AG20443 (cell line): ENCODE results near the gene FAM98A.

Experiments used
- DNase-seq: peaks from one replicate; pipeline ENCODE4 v3.0.0; 2012; ENCODE audit warnings: low spot score, mixed read lengths

Gene FAM98A

DNA sequence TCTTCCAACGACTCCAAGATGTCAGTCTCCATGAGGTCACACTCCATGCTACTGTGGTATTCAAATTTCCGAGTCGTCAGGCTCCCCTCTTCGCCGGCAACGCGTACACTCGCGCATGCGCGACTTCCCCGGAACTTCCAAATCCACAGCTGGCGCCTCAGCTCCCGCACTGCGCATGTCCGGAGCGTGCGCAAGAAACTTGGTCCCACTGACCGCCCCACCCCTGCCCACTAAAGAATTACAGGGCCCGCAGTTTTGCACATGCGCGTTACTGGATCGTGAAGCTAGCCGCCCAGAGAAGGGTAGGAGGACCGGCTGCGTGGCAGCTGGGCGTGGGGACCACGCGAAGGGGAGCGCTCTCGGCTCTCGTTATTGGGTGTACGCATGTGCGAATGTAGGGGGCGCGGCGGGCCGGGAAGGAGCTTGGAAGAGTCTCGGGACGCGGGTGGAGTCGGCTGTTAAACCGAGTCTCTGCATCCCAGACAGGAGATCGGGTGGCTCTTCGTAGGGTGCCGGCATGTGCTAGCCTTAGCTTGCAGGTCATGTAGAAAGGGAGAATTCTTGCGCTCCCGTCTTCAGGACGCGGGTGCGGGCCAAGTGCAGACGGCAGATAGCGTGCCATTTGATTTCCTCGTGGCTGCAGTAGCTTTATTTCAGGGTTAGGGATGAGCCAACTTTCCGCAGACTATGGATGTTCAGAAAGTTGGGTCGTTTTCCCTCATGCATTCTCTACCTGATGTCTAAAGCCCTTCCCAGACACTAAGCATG is at the start of gene FAM98A:
Gene FAM98A (minus strand): TSS at position 125 of the 768 bp plus-strand sequence. CDS start 78 bp downstream, at position 47.
- peak; percentile 98 for DNase-seq

DNA sequence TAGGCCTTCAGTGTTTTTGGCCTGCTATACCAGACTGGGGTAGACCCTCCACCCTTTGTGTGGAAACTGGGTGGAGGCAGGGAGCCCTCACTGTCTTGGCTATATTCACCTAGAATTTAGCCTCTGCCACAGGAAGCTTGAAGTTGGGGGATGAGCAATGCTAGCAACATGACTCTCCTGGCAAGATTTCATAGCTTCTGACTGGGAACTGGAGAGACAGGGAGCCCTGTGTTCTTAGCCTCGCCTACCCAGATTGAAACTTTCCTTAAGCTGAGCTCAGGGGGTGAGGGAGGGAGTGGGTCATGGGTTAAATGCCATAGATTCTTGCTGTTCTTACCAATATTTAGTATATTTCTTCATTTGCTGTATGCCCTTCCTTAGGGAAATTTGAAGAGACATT is 46.8 kb upstream of the FAM98A start:
- no peak for DNase-seq

DNA sequence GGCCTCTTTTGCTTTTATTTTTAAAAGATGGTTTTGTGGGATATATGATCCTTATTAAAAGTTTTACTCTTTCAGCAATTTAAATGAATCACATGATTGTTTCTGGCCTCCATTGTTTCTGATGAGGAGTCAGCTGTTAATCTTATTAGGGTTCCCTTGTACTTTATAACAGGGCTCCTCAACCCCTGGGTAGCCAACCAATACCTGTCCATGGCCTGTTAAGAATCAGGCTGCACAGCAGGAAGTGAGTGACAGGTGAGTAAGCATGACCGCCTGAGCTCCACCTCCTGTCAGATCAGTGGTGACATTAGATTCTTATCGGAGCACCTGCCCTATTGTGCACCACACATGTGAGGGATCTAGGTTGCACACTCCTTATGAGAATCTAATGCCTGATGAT is 45.1 kb upstream of the FAM98A start:
- DNase-seq = no peak

DNA sequence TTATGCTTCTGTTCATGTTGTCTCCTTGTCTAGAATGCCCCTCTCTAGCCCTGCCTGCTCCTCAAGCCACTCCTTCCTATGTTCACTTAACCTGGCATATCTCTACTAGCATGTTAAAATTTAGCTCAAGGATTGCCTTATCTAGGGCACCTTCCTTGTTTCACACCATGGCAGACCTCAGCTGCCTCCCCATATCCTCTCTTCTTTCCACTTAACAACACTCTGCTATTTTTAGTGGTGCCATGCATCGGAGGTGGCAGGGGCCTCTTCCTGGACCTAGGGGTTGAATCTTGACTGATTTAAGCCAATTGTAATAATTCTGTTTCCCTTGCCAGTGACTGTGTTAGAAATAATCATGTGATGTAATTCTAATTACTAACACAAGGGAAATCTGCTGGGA is 36.9 kb upstream of the FAM98A start:
- no peak for DNase-seq

DNA sequence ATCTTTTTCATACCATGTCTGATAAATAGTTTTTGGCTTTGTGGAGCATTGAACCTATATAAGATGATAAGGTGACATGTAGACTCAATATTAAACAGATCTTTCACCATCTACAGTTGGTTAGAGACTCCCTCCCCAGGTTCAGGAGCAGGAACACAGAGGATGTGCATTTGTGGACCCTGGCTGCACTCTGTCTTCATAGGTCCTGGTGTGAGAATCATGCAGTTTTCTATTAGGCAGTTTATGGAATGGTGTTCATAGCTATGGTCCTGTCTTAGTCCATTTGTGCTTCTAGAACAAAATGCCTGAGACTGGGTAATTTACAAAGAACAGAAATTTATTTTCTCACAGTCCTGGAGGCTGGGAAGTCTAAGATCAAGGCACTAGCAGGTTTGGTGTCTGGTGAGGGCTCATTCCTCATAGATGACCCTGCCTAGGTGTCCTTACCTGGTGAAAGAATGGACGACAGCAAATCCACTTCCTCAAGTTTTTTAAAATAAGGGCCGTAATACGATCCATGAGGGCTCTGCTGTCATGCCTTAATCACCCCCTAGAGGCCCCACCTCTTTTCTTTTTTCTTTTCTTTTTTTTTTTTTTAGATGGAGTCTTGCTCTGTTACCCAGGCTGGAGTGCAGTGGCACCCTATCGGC is 35.3 kb upstream of the FAM98A start:
- DNase-seq = no peak

DNA sequence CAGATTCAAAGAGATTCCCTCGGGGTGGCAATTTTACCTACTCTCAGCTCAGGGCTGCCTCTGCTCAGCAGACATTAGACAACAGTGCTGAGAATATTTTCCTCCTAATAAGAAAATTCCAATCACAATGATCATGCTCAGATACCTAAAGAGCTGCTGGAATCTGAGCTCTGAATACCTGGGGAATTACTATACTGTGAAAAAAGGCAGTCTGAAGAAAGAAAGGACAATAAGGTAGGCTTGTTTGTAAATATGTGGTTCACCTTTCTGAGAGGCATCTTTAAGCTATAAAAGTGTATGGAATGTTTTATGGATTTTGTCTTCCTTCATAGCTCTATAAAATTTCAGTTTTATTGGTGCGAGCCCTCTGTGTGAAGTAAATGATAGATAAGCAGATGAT is 34.2 kb upstream of the FAM98A start:
- no peak for DNase-seq

DNA sequence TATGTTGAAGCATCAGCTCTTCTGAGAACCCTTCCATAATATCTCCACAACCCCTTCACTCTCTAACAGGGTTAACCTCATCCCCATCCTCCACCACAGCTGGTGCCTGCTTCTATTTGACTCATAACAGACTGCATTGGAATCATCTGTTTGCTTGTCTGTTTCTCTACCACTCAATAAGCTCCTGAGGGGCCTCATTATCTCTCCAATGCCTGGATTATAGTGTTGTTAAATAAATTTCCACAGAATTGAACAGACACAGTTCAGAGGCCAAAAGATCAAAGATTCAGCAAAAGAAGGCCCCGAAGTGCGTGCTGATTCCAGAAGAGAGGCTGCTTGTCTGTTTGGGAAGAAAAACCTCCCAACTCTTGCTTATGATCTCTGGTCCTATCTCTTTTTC is 33.7 kb upstream of the FAM98A start:
- no peak for DNase-seq

- DNase-seq = no peak
Measured at GRCh38 chr2:33628031-33628827, 29.1 kb upstream of the FAM98A start.

DNA sequence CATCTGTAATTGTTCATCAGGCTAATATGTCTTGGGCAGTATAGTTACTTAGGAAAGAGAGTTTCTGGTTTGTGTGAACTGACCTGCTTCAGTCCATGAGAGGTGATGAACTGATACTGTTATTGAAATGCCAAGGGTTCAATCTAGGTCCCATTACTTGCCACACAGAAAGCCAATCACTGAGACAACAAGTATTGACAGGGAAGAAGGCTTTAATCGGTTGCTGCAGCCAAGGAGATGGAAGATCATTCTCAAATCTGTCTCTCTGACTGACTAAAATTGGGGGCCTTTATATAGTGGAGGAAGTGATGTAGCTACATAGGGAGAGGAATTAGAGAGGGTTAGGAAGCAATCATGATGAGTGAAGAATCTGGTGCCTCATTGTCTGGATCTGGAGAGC is 19.9 kb upstream of the FAM98A start:
- DNase-seq = no peak

- DNase-seq = no peak
Measured at GRCh38 chr2:33617989-33618388, 18.9 kb upstream of the FAM98A start.

DNA sequence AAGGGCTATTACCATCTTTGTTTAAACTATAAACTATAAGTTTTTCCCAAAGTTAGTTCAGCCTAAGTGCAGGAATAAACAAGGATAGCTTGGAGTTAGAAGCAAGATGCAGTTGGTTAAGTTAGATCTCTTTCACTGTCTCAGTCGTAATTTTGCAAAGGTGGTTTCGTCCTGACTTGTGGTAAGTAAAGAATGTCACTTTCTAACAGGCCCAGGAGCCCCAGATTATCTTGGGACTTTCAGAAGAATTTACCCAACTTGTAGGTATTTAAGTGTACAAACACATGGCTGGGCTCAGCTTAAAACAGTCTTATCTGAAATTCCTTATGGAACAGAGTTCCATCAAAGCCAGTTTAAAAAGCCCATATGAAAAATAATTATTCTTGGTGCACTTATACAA is 18.3 kb upstream of the FAM98A start:
- DNase-seq = no peak

- DNase-seq = no peak
Measured at GRCh38 chr2:33616873-33617272, 17.8 kb upstream of the FAM98A start.

DNA sequence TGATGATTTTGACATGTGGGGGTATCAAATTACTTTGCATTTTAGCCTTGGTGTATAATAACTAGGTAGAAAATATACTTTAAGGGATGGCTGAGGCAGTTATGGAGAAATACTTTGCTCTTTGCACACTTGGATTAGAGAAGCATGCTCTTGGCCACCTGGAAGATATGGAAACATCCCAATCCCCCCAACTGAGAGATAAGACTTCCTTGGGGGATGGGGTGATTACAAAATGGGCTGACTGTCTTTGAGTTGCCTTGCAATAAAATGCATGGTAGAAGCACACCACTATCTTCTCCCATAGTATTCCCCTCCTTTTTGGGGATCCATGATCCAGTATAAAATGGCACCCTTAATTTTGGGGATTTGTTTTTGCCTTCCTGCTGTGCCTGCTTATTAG is 15.1 kb upstream of the FAM98A start:
- no peak for DNase-seq

DNA sequence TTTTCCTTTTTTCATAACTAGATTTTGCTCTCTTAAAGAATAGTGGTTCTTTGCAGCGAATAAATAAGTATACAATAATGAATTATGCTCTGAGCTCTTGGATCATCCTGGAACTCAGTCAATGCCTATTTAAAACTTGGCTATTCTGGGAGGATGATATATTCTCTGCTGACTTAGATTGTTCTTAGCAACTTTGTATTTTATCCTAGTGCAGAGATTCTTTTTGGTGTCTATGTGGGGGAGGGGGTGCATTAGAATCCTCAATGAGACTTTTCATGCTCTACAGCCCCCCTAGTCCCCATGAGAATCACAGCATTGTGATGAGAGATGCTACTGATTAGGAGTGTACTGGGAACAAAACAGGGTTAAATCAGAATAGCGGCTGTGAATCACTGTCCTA is 8.8 kb upstream of the FAM98A start:
- DNase-seq = no peak

DNA sequence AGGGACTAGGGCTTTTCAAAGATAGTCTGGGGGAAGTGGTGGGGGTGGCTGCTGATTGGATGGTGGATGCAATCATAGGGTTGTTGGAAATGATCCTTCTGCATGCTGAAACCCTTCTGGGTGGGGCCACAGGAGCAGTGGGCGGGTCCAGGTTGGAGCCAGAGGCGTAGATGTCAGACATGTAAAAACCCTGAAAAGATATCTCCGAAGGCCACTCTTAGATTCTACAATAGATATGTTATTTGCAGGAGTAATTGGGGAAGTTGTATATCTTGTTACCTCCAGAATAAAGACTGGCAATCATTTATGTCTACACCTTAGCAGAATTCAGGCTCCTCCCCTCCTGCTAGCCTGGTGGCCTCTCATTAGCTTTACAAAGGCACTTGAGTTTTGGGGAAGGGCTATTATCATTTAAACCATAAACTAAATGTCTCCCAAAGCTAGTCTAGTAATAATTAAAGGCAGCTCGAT is 8.2 kb upstream of the FAM98A start:
- DNase-seq = no peak

GRCh38 chr2:33606622-33607021 is 7.5 kb upstream of the FAM98A start:
- DNase-seq = no peak

GRCh38 chr2:33606100-33606499 is 7.0 kb upstream of the FAM98A start:
- no peak for DNase-seq

DNA sequence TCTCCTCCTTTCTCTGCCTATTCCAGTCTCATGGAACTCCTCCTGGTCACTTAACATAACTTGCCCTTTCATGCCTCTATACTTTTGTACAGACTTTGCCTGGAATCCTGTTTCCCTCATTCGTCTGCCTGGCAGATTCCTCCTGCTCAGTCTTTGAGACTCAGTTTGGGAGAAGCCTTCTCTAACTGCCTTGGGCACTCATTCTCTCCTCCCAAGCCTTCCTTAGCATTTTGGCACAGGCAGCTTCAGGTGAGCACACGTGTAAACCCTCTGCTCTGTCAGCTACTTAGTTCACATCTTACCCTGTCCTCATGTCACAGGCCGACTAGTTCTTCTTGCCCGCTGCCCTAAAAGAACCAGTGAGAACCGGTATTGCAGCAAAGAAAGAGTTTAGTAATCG is 6.0 kb upstream of the FAM98A start:
- DNase-seq = no peak

GRCh38 chr2:33603416-33603815 is 4.3 kb upstream of the FAM98A start:
- DNase-seq = no peak

- DNase-seq = peak; percentile 61
Measured at GRCh38 chr2:33602201-33602830, 3.2 kb upstream of the FAM98A start.

DNA sequence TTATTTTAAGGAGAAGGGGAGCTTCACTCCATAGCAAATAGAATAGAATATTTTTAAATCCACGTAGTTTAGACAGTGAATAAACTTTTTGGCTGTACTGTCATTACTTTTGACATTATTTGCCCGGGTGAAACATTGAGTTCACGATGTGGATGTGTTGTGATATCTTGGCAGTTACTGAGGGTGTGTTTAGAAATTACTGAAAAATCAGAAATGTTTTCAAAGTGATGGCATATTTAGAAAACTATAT is 769 bp upstream of the FAM98A start:
- DNase-seq = no peak

DNA sequence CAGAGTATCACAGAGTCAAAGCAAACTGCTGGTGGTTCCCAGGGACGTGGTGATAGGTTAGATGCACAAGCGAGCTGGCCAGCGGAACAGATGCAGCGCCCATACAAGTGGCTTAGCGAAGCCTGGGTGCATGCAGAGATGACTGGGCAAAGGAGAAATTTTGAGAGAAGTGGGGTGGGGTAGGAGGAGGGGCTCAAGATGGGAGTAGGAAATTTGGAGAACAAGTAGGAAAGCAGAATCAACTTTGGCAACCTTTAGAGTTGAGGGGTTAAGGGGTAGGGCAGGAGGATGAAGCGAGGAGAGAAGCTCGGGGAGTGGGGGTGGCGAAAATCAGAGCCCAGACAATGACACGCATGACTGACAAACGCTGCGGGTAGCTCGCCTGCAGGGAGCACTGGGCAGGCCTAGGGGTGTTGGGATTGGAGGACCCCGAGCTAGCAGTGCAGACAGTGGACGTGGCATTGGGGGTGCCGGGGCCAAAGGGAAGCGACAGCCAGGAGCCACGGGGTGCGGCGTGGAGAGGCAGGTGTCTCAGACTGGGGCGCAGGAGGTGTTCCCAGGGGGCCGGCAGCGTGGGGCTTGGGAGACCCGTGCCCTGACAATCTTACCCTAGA is 431 bp downstream of the FAM98A start:
- peak; percentile 31 for DNase-seq
